Embryonic facial prominence (tissue), 1 donor: ENCODE measurements around the gene OPTN.
"Not testable (repeated sequence)": the region's sequence is repeated elsewhere in the genome, so short reads cannot be mapped to it uniquely, and the experiment has no call there.

Experiments
- DNase-seq: peaks from one replicate; pipeline ENCODE4 v3.0.0-alpha.2; 2016; ENCODE audit errors: extremely low spot score

The OPTN gene

DNA sequence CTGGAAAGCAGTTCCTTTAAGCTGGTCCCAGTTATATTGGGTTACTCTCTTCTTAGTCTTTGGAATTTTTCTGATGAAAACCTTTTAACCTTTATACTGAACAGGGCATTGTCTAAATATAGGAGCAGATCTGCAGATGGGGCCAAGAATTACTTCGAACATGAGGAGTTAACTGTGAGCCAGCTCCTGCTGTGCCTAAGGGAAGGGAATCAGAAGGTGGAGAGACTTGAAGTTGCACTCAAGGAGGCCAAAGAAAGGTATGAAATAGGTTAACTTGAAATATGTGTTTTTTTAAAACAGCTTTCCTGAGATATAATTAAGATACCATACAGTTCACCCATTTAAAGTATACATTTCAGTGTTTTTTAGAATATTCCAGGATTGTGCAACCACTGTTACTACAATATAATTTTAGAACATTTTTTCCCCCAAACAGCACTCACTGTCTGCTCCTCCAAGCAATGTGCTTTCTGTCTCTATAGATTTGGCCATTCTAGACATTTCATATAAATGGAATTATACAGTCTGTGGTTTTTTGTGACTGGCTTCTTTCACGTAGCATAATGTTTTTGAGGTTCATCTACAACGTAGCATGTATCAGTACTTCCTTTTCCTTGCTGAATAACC, 18.9 kb downstream of the OPTN start:
- no peak for DNase-seq

DNA sequence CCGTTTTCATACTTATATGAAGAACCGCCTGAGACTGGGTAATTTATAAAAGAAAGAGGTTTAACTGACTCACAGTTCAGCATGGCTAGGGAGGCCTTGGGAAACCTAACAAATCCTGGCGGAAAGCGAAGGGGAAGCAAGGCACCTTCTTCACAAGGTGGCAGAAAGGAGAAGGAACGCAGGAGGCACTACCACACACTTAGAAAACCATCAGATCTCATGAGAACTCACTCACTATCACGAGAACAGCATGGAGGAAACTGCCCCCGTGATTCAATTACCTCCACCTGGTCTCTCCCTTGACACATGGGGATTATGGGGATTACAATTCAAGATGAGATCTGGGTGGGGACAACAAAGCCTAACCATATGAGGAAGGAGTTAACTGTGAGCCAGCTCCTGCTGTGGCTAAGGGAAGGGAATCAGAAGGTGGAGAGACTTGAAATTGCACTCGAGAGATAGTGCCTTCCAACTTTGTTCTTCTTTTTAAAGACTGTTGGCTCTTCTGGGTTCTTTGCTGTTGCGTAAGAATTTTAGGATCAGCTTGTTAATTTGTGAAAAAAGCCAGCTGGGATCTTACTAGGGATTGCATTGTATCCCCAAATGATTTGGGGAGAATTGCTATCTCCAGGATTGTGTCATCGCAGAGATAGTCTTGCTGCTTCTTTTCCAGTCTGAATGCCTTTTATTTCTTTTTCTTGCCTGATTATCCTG, 21.0 kb downstream of the OPTN start:
- no peak for DNase-seq

DNA sequence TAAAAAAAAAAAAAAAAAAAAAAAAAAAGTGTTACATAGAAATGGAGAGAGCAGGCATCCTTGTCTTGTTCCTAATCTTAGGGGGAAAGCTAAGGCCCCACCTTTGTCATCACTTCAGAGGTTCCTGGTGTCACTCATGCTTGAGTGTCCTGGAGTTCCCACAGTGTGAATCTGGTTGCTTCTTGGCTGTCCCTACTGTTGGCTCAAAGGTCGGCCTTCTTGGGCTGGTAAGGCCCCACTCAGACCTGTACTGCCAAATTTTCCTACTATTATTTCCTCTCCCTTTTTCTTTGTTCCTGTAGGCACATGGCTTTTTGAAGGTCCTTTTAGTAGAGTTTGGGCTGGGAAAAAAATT, 21.5 kb downstream of the OPTN start:
- DNase-seq, result no peak

DNA sequence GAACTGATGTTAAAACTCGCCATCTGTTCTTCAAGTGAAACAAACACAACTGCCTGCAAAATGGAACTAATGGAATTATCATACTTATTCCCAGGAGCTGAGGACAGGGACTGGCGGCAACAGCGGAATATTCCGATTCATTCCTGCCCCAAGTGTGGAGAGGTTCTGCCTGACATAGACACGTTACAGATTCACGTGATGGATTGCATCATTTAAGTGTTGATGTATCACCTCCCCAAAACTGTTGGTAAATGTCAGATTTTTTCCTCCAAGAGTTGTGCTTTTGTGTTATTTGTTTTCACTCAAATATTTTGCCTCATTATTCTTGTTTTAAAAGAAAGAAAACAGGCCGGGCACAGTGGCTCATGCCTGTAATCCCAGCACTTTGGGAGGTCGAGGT, 36.7 kb downstream of the OPTN start:
- no peak for DNase-seq

DNA sequence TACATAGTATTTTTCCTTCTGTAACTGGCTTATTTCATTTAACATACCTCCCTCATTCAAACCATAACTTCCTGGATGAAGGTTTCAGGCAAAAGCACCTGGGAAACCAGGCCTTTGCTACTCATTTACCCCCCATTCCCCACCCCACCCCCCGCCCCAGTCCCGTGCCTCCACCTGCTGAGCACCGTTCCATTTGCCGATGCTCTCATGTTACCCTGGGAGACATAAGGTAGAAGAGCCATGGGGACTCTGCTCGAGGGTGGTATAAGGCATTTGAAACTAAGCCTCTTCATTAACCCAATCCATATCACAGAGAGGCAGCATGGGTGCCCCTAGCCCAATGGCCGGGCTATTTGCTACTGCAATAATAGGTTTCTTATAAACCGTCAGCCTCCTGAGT, 39.2 kb downstream of the OPTN start:
- DNase-seq, result no peak

DNA sequence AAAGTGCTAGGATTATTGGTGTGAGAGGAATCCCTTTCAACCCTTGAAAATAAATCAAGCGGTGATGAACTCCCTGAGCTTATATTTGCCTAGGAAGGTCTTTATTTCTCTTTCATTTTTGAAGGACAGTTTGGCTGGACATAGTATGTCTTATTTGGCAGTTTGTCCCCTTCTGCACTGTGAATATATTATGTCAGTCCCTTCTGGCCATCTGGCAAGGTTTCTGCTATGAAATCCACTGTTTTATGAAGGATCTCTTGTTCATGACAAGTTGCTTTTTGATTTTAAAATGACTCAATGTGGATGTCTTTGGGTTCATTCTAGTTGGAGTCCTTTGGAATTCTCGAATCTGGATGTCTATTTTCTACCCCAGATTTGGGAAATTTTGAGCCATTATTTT, 39.7 kb downstream of the OPTN start:
- no peak for DNase-seq

DNA sequence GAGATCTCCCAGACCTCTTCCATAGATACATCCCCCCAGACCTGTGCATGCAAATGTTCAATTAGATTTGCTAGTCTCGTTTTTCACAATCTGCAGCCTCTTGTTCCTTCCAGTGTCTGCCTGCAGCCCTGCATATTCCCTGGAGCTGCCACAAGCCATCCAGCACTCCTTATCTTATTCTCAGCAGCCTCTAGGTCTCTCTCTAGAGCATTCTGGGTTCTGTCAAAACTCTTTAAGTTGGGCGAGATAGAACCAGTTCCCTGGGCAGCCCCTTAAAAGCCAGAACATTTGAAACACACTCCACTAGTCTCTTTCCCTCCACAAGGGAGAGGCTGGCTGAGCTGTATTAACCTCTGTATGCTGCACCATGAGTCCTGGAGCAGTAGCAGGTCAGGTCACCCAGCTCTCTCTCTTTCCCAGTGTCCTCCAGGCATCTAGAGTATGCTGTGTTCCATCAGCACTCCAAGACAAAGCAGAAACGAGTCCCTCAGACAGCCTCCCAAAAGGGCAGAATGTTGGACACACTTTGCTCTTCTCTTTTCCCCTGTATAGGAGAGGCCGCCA, 40.7 kb downstream of the OPTN start:
- no peak for DNase-seq

DNA sequence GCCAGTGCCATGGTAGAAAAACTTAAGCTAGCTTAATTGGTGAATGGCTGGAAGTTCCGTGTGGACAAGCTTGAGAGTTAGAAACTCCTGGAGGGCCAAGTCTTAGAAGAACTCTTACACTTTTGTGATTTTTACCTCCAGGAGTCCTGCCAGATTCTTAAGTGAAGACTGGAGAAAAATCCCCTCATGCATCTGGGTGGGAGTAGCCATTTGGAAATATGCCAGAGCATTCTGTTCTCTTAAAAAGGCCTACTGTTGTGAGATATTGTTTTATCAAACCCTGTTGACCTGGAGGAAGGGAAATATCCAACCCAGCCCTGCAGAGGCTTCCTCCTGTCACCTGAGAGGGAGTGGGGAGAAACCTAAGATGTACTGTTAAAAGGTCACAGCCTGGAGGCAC, 43.8 kb downstream of the OPTN start:
- no peak for DNase-seq

DNA sequence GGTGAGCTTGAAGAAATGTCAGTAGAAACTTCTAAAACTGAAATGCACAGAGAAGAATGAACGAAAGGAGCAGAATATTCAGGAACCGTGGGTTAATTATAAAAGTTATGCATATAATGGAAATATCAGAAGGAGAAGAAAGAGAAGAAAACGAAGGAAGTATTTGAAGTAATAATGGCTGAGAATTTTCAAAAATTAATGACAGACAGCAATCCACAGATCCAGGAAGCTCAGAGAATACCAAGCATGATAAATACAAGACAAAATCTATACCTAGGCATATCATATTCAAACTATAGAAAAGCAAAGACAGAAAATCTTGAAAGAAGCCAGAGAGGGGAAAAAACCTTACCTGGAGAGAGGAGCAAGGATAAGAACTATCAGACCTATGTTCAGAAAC, 44.9 kb downstream of the OPTN start:
- DNase-seq, result no peak

DNA sequence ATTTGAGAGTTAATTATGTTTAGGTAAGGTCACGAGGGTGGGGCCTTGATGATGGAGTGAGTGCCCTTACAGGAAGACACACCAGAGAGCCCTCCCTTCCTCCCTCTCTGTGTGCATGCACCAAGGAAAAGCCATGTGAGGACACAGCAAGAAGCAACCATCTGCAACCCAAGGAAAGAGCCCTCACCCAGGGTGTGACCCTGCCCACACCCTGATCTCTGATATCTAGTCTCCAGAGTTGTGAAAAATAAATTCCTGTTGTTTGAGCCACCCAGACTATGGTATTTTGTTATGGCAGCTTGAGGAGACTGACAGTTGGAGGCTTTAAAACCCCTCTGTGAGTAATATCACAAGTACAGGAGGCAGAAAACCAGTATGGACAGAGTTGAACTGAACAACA, 46.4 kb downstream of the OPTN start:
- DNase-seq, result no peak

DNA sequence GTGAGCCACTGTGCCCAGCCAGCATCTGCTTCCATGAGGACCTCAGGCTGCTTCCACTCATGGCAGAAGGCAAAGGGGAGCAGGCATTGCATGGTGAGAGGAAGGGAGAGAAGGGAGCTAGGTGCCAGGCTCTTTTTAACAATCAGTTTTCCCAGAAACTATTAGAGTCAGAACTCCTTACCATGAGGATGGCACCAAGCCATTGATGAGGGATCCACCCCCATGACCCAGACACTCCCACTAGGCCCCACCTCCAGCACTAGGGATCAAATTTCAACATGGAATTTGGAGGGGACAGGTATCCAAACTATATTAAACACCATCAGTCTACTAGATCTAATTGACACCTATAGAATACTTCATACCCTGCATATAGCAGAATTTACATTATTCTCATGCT, 47.2 kb downstream of the OPTN start:
- no peak for DNase-seq

DNA sequence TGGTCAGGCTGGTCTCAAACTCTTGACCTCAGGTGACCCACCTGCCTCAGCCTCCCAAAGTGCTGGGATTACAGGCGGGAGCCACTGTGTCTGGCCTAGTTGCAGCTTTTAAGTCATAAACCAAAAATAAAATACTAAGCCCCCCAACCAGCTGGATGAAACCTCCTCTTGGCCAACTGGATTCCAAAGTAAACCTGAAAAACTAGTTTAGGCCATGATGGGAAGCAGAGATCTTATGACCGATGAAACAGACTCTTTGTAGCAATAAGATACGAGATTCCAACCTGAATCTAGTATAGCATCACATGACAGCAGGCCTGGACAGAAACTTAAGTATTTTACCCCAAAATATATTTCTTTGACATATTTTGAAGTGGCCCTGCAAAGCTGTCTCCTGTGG, 52.3 kb downstream of the OPTN start:
- no peak for DNase-seq

DNA sequence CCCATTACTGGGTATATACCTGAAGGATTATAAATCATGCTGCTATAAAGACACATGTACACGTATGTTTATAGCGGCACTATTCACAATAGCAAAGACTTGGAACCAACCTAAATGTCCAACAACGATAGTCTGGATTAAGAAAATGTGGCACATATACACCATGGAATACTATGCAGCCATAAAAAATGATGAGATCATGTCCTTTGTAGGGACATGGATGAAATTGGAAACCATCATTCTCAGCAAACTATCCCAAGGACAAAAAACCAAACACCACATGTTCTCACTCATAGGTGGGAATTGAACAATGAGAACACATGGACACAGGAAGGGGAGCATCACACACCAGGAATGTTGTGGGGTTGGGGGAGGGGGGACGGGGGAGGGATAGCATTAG, 55.9 kb downstream of the OPTN start:
- not testable (repeated sequence) for DNase-seq

DNA sequence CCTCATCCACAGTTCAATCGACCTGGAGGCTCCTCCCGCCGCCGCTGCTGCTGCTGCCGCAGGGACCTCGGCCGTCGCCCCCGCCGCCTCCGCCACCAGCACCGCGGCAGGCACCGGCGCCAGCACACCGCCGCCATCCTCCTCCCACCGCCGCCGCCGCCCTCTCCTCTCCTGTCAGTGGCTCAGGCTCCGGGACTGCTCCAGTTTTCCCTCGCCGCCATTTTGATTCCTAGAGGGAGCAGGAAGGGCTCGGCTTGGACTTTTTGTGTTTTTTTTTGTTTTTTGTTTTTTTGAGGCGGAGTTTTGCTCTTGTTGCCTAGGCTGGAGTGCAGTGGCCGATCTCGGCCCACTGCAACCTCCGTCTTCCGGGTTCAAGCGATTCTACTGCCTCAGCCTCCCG, 58.4 kb downstream of the OPTN start:
- no peak for DNase-seq

DNA sequence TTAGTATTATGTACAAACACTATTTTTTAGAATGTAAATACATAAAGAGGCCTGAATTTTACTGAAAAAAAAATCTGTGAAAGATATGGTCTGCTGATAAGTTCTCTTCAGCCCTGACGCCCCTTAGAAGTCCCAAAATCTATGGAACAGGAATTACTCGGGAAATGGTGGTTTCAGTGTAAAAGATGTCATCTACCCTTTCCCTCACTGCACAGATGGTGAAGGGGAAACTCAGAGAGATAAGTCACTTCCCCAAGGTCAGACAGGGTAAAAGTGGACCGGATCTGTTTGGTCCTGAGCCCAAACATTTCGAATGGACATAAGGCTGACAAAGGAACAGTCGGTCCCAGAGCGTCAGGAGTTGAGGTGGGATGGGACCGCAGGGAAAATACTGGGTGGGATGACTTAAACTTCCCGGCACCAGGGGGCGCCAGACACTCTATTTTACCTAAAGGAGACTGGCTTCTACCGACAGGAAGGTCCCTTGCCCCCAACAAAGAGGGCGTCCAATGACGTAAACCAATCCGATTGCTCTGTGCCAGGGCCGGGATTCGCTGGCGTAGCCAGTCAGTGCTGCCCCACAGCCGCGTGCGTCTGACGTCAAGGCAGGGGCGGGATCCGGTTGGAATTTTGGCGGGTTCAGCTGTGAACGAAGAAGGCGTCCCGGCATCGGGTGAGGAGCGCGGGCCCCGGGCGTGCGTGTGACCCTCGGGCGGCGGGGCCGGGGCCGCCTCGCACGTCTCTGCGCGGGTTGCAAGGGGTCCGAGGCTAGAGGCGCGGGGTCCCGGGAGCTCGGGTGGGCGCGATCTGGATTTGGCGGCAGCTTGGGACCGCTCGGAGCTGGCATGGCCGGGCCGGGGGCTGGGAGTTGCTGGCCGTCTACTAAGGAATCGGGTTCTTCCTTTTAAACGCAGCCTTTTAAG, 61.2 kb downstream of the OPTN start, which contains the start of gene MCM10:
Gene MCM10, plus strand, starts transcription at position 625 of the 923 bp plus-strand sequence. CDS start 2,645 bp downstream, outside the sequence.
- DNase-seq, result peak; percentile 97

DNA sequence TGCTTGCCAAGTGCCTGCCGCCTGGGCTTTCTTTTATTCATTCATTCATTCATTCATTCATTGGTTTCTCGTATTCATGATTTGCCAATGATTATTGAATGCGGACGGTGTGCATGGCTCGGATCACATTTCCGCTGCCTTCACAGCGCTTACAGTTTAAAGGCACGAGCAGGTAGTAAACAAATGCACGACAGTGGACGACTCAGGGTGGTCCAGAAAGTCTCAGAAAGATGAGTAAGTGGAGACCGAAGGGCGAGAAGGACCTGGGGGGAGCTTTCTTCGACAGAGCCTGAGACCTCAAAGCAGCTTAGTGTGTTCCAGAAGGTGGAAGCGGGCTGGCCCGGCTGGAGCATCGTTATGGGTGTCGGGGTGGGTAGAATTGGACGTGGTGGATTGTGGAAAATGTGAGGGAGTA, 61.9 kb downstream of the OPTN start:
- DNase-seq, result no peak

DNA sequence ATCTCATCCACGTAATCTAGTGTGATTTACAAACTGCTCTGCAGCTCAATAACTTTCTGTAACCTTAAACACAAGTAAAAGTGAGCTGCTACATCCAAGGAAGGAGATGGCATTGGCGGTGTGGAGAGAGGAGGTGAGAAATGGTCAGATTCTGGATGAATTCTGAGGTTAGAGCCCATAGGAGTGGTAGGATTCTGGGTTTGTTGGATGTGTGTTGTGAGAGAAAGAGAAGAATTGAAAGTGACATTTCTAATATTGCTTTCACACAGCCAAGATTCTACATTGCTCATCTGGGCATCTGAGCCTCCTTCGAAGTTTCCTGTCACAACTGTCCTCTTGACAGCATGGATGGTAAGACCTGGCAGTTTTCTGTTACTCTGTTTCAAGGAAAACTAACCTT, 63.9 kb downstream of the OPTN start:
- no peak for DNase-seq

DNA sequence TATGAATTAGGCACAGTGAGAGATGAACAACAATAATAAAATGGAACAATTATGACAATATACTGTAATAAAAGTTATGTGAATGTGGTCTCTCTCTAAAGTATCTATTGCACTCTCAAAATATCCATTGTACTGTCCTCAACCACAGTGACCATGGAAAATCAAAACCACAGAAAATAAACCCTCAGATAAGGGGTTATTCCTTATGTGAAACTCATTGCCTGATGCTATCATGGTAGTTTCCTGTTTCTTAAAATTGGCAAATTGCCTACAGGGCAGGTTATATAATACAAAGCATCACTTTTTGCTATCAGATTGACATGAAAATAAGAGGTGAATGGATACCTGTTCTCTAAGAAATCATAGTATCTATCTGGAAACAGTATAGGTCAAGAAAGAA, 65.2 kb downstream of the OPTN start:
- DNase-seq, result no peak

DNA sequence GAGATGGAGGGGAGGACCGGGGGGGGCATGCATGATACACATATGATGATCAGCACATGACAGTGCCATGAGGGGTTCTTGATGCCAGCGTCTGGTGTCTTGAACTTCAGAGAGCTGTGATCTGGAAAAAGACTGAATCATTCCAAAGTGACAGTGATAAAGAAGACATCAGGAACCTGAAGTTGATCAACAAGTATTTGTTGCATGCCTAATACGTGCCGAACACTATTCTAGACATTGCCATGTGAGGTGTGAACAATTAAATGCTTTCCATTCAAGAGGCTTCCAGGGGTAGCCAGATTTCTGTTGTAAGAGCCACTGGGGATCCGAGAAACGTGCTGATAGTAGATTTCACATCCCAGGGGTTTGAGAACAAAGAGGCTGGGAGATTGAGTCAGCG, 67.6 kb downstream of the OPTN start:
- DNase-seq, result no peak

DNA sequence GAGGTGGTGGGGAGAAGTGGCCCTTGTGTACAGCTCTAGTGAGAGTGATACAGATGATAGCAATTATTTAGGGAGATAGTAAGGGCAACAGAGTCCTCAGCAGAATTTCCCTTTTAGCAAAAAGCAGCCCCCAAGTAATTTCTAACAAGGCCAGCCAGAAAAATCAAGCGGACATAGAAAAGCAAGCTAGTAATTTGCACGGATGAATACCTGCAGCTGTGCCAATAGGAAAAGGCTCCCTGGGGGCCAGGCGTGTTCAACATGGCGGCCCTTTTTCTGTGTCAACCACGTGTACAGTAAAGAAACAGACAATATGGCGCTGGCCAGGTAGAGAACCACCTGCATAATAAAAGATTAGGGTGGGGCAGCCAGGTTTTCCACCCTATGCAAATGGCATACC, 68.8 kb downstream of the OPTN start:
- DNase-seq, result no peak

DNA sequence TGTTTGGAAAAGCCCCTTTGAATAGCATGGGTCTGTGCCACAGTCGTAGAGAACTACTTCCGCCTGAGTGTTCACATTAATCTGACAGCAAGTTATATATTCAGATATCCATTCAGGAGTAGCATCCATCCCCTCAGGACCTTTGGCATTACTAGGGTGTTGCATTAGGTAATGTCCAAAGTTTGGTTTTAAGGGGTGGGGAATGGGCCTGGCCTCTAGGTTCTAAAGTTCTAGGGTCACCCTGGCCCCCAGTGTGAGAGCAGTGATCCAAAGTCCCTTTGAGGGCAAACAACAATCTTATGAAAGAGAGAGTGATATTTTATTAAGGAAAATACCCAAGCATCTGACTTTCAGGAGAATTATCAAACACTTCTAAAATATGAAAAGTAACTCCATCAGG, 73.7 kb downstream of the OPTN start:
- DNase-seq, result no peak

DNA sequence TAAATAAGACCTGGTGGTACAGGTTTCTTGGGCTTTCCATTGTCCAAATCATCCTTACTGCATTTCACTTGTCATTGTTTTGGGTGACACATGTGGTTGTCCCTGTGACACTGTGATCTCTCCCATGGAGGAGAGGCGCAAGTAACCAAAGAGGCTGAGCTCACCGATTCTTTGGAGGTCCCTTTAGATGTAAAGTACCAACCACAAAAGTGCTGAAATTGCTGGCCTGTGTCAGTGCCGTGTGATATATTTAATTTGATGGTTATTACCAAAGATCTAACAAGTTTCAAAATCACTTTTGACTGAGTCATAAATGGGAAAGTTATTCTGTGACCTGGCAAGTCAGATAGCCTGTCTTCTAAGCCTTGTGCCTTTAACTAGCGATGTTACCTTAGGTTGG, 80.8 kb downstream of the OPTN start:
- DNase-seq, result no peak
